Stomach (tissue), 9 donors: ENCODE measurements around the gene DNAJC8. TPM values are rescaled to one million over a fixed set of nuclear protein-coding genes. Genes with fewer than 3 reads are reported as not detected.
A peak's percentile ranks its signal among the peaks of the same experiment; 100 is the strongest.

ENCODE experiments used
- DNase-seq, 2 donors: peaks; one replicate each; pipeline versions ENCODE4 v3.0.0 to v3.0.0-alpha.2; 2013 to 2019
- H3K27ac ChIP-seq, 5 donors: fragments of 200-600 bp in 4 of 5; sonication (generic) in 4 of 5; one replicate each; pipeline ENCODE4 v1.5.1; 2013 to 2019; ENCODE audit warnings: mild to moderate bottlenecking in 1 of 5, moderate library complexity in 1 of 5
- H3K27me3 ChIP-seq, 3 donors: fragments of 200-600 bp; sonication (generic); one replicate each; pipeline ENCODE4 v1.5.1; 2017 to 2019; ENCODE audit warnings: mixed run types in 1 of 3
- H3K36me3 ChIP-seq, 4 donors: fragments of 200-600 bp; sonication (generic); 1 replicate in 3 of 4; 2 replicates in 1 of 4; pipeline ENCODE4 v1.5.1; 2016 to 2019
- H3K4me1 ChIP-seq, 4 donors: fragments of 200-600 bp; sonication (generic); one replicate each; pipeline ENCODE4 v1.5.1; 2016 to 2019
- H3K4me3 ChIP-seq, 4 donors: fragments of 200-600 bp; sonication (generic) in 3 of 4; one replicate each; pipeline ENCODE4 v1.5.1; 2016 to 2019; ENCODE audit warnings: mild to moderate bottlenecking in 1 of 4
- H3K9me3 ChIP-seq, 4 donors: fragments of 200-600 bp; sonication (generic); one replicate each; pipeline ENCODE4 v1.5.1; 2016 to 2019
- CTCF ChIP-seq, 7 experiments: fragments of 450-650 bp in 4 of 7; fragments of 200-600 bp in 3 of 7; sonication (generic) in 3 of 7; IDR thresholded peaks; one replicate each; pipeline ENCODE4 v1.5.1; 2016 to 2019; ENCODE audit warnings: antibody characterized with exemption in 7 of 7, control low read depth in 2 of 7, mild to moderate bottlenecking in 1 of 7
- EP300 ChIP-seq: sonication (generic); formaldehyde crosslinking; IDR thresholded peaks from one replicate; pipeline ENCODE4 v1.6.1; 2017; ENCODE audit warnings: antibody characterized with exemption
- POLR2A ChIP-seq, 4 donors: fragments of 450-650 bp; IDR thresholded peaks; one replicate each; pipeline ENCODE4 v1.6.1; 2016; ENCODE audit warnings: antibody characterized with exemption in 4 of 4, control low read depth in 2 of 4, mild to moderate bottlenecking in 1 of 4, moderate library complexity in 1 of 4
- POLR2AphosphoS5 ChIP-seq, 3 donors: sonication (generic); formaldehyde crosslinking; IDR thresholded peaks; one replicate each; pipeline ENCODE4 v1.6.1; 2016; ENCODE audit warnings: antibody characterized with exemption in 3 of 3
- WGBS, 5 donors: extraction: QIAGEN DNeasy Blood & Tissue Kit in 3 of 5; methylation state at CpG; one replicate each; pipeline versions ENCODE4 v1.1.5 to v1.1.7; 2013 to 2018; 5-methylcytosine and 5-hydroxymethylcytosine counted together
- intact Hi-C: fragments of 100-400 bp; cut with DNase I; formaldehyde crosslinking; loops from one replicate; pipeline ENCODE4 v1.15.1; 2023; ENCODE audit warnings: low total_unique reads
- polyA plus RNA-seq, 3 donors: library from polyadenylated mRNA; stranded (reverse); fragments of 200-250 nt; gene quantifications; one replicate each; pipeline ENCODE4 v1.2.3, GENCODE V29; 2013
- total RNA-seq, 5 donors: library from RNA; depleted of rRNA; stranded (reverse); fragments of >200 nt; gene quantifications; one replicate each; pipeline versions ENCODE4 v1.1.0 to v1.2.3, GENCODE V29; 2014 to 2016
- donor health status: healthy with polysubstance abuse.
- donor health status: Bipolar disorder and iron deficiency.
- donor health status: healthy.

Gene DNAJC8
- total and polyA plus RNA-seq, 8 donors = 38.4 to 111 (median 74.4) TPM

DNA sequence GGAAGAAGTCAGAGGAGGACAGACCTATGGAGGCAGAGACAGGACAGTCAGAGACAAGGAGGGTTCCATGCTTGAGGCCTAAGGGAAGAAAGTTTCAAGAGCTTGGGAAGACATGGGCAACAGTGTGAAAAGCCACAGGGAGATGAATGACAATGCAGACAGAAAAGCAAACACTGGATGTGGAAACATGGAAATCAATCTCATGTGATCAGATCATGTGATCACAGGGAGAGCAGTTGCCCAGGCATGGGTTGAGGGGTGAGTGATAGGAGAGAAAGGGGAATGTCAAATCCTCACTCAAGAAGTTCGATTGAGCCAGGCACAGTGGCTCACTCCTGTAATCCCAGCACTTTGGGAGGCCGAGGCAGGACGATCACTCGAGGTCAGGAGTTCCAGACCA, 73.6 kb downstream of the DNAJC8 start:
- no peaks in the 10 kb centered on the region for H3K36me3 ChIP-seq
- no peak for DNase-seq
- H3K27me3 ChIP-seq = no peaks in the 10 kb centered on the region
- intact Hi-C loops = no loop called here
- no peak overlapping the region for H3K4me3 ChIP-seq
- no peak for TF ChIP-seq POLR2A (IDR thresholded peaks at IDR 0.05)
- TF ChIP-seq EP300 = no peak
- TF ChIP-seq CTCF (IDR thresholded peaks at IDR 0.05) = no peak
- TF ChIP-seq POLR2AphosphoS5 (IDR thresholded peaks at IDR 0.05) = no peak
- H3K27ac ChIP-seq = peak overlapping the region in 3 of 5 donors; percentile 43 to 73 (median 59)
- WGBS, 5 donors = 84 to 95% (median 90%) methylated on average over 4 of the region's 4 CpGs
- no peaks in the 10 kb centered on the region for H3K9me3 ChIP-seq
- H3K4me1 ChIP-seq = peaks cover 16 to 86% (median 25%) of the 10 kb centered on the region in 4 donors

DNA sequence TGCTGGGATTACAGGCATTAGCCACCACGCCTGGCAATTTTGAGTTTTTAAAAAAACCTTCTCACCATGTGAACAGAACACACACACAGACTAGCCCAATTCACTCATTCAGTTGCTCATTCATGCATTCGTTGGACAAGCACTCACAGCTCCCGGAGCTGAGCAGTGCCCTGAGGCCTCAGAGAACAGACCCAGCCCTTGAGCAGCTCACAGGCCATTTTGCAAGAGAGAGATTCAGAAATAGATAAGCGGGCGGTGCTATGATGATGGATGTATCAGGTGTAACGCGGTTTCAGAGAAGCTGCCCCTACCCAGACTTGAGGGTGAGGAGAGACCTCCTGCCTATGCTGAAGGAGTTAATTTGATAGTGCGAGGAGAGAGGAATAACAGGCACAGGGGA, 74.9 kb downstream of the DNAJC8 start:
- Histone ChIP-seq H3K4me3 (no peak overlapping the region), H3K27ac (peak overlapping the region in 1 of 5 donors; percentile 27), H3K4me1 (peaks cover 6 to 86% (median 14%) of the 10 kb centered on the region in 4 donors), H3K27me3 (no peaks in the 10 kb centered on the region), H3K9me3 (no peaks in the 10 kb centered on the region), H3K36me3 (no peaks in the 10 kb centered on the region)
- WGBS, 5 donors = 91 to 95% (median 94%) methylated on average over 8 of the region's 8 CpGs
- no peak for DNase-seq
- TF ChIP-seq CTCF (IDR thresholded peaks at IDR 0.05) = no peak
- no peak for TF ChIP-seq POLR2A (IDR thresholded peaks at IDR 0.05)
- TF ChIP-seq EP300 = no peak
- TF ChIP-seq POLR2AphosphoS5 (IDR thresholded peaks at IDR 0.05) = no peak
- intact Hi-C loops = no loop called here

- 61 to 86% (median 76%) methylated on average over 4 of the region's 4 CpGs for WGBS, 5 donors
- H3K36me3 ChIP-seq = no peaks in the 10 kb centered on the region
- H3K27ac ChIP-seq = peak overlapping the region in 2 of 5 donors; percentile 27 to 53
- H3K4me3 ChIP-seq = no peak overlapping the region
- H3K4me1 ChIP-seq = peaks cover 6 to 81% (median 12%) of the 10 kb centered on the region in 4 donors
- TF ChIP-seq POLR2AphosphoS5 (IDR thresholded peaks at IDR 0.05) (no peak), CTCF (IDR thresholded peaks at IDR 0.05) (no peak)
- no peaks in the 10 kb centered on the region for H3K9me3 ChIP-seq
- DNase-seq = no peak
- intact Hi-C loops = no loop called here
- no peaks in the 10 kb centered on the region for H3K27me3 ChIP-seq
Observed at GRCh38 chr1:28156821-28157220, 76.0 kb downstream of the DNAJC8 start.

DNA sequence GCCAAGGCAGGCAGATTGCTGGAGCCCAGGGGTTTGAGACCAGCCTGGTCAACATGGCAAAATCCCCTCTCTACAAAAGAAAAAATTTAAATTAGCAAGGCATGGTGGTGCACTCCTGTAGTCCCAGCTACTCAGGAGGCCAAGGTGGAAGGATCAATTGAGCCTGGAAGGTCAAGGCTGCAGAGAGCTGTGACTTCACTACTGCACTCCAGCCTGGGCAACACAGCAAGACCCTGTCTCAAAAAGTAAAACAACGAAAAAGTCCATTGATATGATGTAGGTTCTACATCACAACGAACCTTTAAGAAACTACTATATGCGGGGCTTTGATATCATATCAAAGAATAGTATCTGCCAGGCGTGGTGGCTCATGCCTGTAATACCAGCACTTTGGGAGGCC, 77.2 kb downstream of the DNAJC8 start:
- H3K4me1 ChIP-seq = peaks cover 1 to 69% (median 5%) of the 10 kb centered on the region in 4 donors

DNA sequence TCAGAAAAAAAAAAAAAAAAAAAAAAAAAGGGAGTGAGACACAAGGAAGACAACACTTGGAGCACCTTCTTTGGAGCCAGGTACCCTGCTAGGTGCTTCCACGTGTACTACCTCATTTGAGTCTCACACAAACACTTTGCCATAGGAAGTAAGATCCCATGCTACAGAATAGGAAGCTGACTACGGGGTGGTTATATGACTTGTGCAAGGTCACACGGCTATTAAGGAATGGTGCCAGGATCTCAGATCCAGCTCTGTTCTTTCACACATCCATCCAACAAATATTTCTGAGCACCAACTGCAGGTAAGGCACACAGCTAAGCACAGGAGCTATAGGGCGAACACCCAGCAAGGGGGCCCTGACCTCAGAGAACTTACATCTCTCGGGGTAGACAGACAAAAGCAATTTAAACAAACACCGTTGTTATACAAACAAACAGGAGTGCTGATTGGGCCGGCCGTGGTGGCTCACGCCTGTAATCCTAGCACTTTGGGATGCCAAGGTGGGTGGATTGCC, 78.7 kb downstream of the DNAJC8 start:
- Histone ChIP-seq H3K27me3 (no peaks in the 10 kb centered on the region), H3K4me3 (no peak overlapping the region), H3K27ac (peak overlapping the region in 2 of 5 donors; percentile 38 to 46), H3K36me3 (peaks cover 0 to 15% (median 2%) of the 10 kb centered on the region in 4 donors), H3K4me1 (peaks cover 0 to 56% (median 0%) of the 10 kb centered on the region in 4 donors), H3K9me3 (no peaks in the 10 kb centered on the region)
- no peak for TF ChIP-seq POLR2AphosphoS5 (IDR thresholded peaks at IDR 0.05)
- TF ChIP-seq POLR2A (IDR thresholded peaks at IDR 0.05) = no peak
- no peak for TF ChIP-seq EP300
- TF ChIP-seq CTCF (IDR thresholded peaks at IDR 0.05) = no peak
- 64 to 75% (median 68%) methylated on average over 9 of the region's 9 CpGs for WGBS, 5 donors
- intact Hi-C loops = no loop called here
- DNase-seq = no peak

More for the DNA sequence above, 77.2 kb downstream of the DNAJC8 start:
- Histone ChIP-seq H3K9me3 (no peaks in the 10 kb centered on the region), H3K27me3 (no peaks in the 10 kb centered on the region), H3K4me3 (no peak overlapping the region), H3K36me3 (peaks cover 0 to 2% (median 0%) of the 10 kb centered on the region in 4 donors), H3K27ac (peak overlapping the region in 2 of 5 donors; percentile 27 to 38)
- WGBS, 5 donors = 74 to 90% (median 86%) methylated on average over 4 of the region's 4 CpGs
- intact Hi-C loops = no loop called here
- no peak for TF ChIP-seq POLR2A (IDR thresholded peaks at IDR 0.05)
- DNase-seq = no peak
